Measurements from ENCODE around the gene UGT1A4.
"Not testable (repeated sequence)": the region's sequence is repeated elsewhere in the genome, so short reads cannot be mapped to it uniquely, and the experiment has no call there.

The UGT1A4 gene

DNA sequence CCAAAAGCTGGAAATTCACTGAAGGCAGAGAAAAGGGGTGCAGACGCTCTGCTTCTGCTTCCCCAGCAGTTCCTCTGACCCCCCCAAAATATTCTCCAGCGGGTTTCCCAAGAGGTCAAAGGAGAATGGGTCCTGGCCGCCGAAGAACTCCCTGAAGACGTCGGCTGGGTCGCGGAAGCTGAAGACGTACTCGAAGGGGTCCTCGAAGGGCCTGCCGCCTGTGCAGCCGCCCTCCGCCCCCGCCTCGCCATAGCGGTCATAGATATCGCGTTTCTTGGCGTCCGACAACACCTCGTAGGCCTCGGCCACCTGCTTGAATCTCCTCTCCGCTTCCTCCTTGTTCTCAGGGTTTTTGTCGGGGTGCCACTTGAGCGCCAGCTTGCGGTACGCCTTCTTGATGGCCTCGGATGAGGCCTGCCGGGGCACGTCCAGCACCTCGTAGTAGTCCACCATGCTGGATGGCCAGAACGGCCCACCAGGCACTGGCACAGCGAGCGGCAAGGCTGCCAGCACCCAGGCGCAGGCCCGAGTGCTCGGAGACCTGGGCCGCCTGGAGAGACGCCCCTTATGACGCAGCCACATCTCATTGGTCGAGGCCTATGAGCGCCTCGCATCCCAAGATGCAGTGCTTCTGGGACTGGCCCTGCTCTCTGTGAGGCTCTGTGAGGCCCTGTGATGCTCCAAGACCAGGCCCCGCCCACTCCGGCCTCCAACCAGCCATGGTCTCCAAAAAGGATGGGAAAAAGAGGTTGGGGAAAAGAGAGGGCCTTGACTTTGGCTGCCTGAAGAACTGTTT is 25.1 kb downstream of the UGT1A4 start:
- Histone ChIP-seq H3K27ac (no peak overlapping the region), H3K9ac (no peak overlapping the region), H3K4me3 (no peak overlapping the region), H3K36me3 (no peaks in the 10 kb centered on the region), H3K27me3 (no peaks in the 10 kb centered on the region), H4K20me1 (no peaks in the 10 kb centered on the region), H3K4me1 (no peaks in the 10 kb centered on the region), H3K9me3 (replicated peaks in 1 of 11) (peaks cover 0 to 9% (median 0%) of the 10 kb centered on the region in 11 experiments; a peak in 5 of 22 replicates), H3K4me2 (no peak overlapping the region)
- TF ChIP-seq Cebpa-rat (IDR thresholded peaks at IDR 0.05) = no peak

- TF ChIP-seq Cebpa-rat (IDR thresholded peaks at IDR 0.05) = no peak
- Histone ChIP-seq H4K20me1 (no peaks in the 10 kb centered on the region), H3K4me2 (no peak overlapping the region), H3K27me3 (no peaks in the 10 kb centered on the region), H3K9ac (no peak overlapping the region), H3K27ac (no peak overlapping the region), H3K36me3 (no peaks in the 10 kb centered on the region), H3K4me3 (no peak overlapping the region), H3K4me1 (no peaks in the 10 kb centered on the region), H3K9me3 (replicated peaks in 1 of 11) (peaks cover 2 to 16% (median 10%) of the 10 kb centered on the region in 11 experiments; a peak in 21 of 22 replicates)
Observed at GRCh38 chr2:233745073-233745755, 26.7 kb downstream of the UGT1A4 start.

DNA sequence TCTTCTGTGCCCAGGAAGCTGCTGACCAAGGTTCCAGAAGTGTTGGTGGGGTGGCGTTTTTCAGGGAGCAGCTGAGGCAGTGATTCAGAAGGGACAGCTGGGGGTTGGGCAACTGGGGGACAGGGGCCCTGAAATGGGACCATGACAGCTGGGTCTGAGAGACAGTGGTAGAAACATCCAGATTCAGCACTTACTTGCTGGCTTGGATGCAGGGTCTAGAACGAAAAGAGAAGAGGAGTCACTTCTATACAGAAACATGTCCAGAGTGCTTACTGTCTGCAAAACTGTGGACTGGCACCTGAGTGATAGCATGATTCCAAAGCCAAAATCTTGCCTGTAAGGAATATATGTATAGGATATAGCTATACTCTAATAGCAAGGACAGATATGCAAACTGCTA is 27.3 kb downstream of the UGT1A4 start:
- not testable (repeated sequence) for H3K27ac ChIP-seq, H3K9ac ChIP-seq, H3K36me3 ChIP-seq, H3K4me3 ChIP-seq, H3K4me2 ChIP-seq, H3K4me1 ChIP-seq, H3K27me3 ChIP-seq, H4K20me1 ChIP-seq
- H3K9me3 ChIP-seq (replicated peaks in 1 of 11) = peaks cover 8 to 22% (median 16%) of the 10 kb centered on the region in 11 experiments

DNA sequence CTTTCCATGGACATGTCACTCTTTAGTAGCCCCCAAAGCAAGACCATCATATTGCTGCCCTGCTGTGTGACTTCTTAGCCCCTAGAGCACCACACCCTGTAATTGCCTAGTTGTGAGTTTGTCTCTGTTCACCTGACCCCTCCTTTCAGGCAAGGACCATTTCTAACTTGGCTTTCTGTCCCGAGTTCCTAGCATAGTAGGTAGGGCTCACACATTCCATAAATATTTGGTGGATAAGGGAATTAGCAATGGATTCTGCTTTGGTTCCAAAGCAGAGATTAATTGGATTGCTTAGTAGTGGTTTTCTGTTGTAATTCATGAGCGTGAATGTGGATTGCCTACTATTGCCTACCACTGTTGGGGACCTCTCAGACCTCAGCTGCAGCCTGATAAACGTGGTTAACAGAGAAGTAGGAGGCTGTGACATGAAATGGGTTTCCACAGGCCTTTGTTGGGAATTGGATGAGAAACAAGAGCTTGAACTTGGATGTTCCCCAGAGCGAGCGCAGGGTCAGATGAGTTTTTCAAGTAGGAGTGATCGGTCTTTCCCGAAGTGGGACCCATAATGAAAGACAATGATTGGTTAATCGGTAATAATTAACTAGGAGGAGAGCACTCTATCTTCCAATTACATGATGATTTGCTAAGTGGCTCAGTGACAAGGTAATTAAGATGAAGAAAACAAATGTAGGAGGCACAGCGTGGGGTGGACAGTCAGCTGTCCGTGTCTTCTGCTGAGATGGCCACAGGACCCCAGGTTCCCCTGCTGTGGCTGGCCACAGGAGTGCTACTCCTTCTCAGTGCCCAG is 28.1 kb downstream of the UGT1A4 start:
- peaks cover 16 to 31% (median 24%) of the 10 kb centered on the region in 11 experiments for H3K9me3 ChIP-seq (replicated peaks in 1 of 11)
- H3K4me2 ChIP-seq = no peak overlapping the region
- no peaks in the 10 kb centered on the region for H3K27me3 ChIP-seq
- H3K27ac ChIP-seq = no peak overlapping the region
- no peak overlapping the region for H3K9ac ChIP-seq
- H3K4me1 ChIP-seq = no peaks in the 10 kb centered on the region
- H3K4me3 ChIP-seq = no peak overlapping the region
- H3K36me3 ChIP-seq = 0 out of 22 replicates have a peak, but pooled peaks cover 0 to 4% (median 0%) of the 10 kb centered on the region in 11 experiments
- H4K20me1 ChIP-seq = no peaks in the 10 kb centered on the region
- no peak for TF ChIP-seq Cebpa-rat (IDR thresholded peaks at IDR 0.05)

- H3K9me3 ChIP-seq (replicated peaks in 1 of 11) = peaks cover 20 to 36% (median 29%) of the 10 kb centered on the region in 11 experiments
- no peaks in the 10 kb centered on the region for H4K20me1 ChIP-seq
- H3K4me3 ChIP-seq = no peak overlapping the region
- H3K36me3 ChIP-seq = 0 out of 22 replicates have a peak, but pooled peaks cover 0 to 4% (median 0%) of the 10 kb centered on the region in 11 experiments
- no peaks in the 10 kb centered on the region for H3K4me1 ChIP-seq
- no peak overlapping the region for H3K27ac ChIP-seq
- no peak overlapping the region for H3K9ac ChIP-seq
- H3K27me3 ChIP-seq = no peaks in the 10 kb centered on the region
- TF ChIP-seq Cebpa-rat (IDR thresholded peaks at IDR 0.05) = no peak
- no peak overlapping the region for H3K4me2 ChIP-seq
Observed at GRCh38 chr2:233747283-233747544, 28.7 kb downstream of the UGT1A4 start.

DNA sequence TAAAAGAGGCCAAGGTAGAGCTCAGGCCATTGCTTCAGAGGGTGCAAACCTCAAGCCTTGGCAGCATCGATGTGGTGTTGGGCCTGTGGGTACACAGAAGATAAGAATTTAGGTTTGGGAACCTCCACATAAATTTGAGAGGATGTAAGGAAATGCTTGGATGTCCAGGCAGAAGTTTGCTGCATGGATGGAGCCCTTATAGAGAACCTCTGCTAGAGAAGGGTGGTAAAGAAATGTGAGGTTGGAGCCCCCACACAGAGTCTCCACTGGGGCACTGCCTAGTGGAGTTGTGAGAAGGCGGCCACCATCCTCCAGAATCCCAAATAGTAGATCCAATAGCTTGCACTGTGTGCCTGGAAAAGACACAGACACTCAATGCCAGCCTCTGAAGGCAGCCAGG is 32.2 kb downstream of the UGT1A4 start:
- H3K27ac ChIP-seq = not testable (repeated sequence)

GRCh38 chr2:233751212-233752009 is 32.9 kb downstream of the UGT1A4 start:
- H3K9ac ChIP-seq, H3K27me3 ChIP-seq, H3K27ac ChIP-seq, H4K20me1 ChIP-seq, H3K4me2 ChIP-seq, H3K36me3 ChIP-seq, H3K4me1 ChIP-seq, H3K4me3 ChIP-seq: not testable (repeated sequence)
- H3K9me3 ChIP-seq (replicated peaks in 1 of 11) = peaks cover 33 to 51% (median 46%) of the 10 kb centered on the region in 11 experiments

More for the DNA sequence above, 32.2 kb downstream of the UGT1A4 start:
- H3K4me3 ChIP-seq, H3K4me2 ChIP-seq, H3K27me3 ChIP-seq, H3K4me1 ChIP-seq, H3K9ac ChIP-seq, H3K36me3 ChIP-seq, H4K20me1 ChIP-seq: not testable (repeated sequence)
- H3K9me3 ChIP-seq (replicated peaks in 1 of 11) = peaks cover 33 to 51% (median 46%) of the 10 kb centered on the region in 11 experiments

- Histone ChIP-seq H3K9ac (no peak overlapping the region), H4K20me1 (no peaks in the 10 kb centered on the region), H3K27ac (no peak overlapping the region), H3K4me3 (no peak overlapping the region), H3K4me2 (no peak overlapping the region), H3K36me3 (0 out of 22 replicates have a peak, but pooled peaks cover 0 to 4% (median 0%) of the 10 kb centered on the region in 11 experiments), H3K9me3 (replicated peaks in 1 of 11) (peaks cover 32 to 47% (median 42%) of the 10 kb centered on the region in 11 experiments), H3K4me1 (no peaks in the 10 kb centered on the region), H3K27me3 (no peaks in the 10 kb centered on the region)
- no peak for TF ChIP-seq Cebpa-rat (IDR thresholded peaks at IDR 0.05)
Observed at GRCh38 chr2:233754872-233755611, 36.5 kb downstream of the UGT1A4 start.

Measured in BLaER1 treated with 17β-estradiol and CSF1 and Interleukin-3, amounts not matched to agents 10 nM and 100 nM (cell line).